PC-3 (cell line): ENCODE measurements around the gene JSRP1. TPM values are rescaled to one million over a fixed set of nuclear protein-coding genes. Genes with fewer than 3 reads are reported as not detected.

ENCODE experiments used
- ATAC-seq: fragments of 200-7000 bp; cut with Tn5 transposase; 2 replicates; pipeline ENCODE4 v1.9.1; 2020; ENCODE audit warnings: mild to moderate bottlenecking, moderate library complexity
- BruUV-seq: library from RNA; stranded (reverse); fragments of 400-500 nt; replicated peaks from 2 replicates; lab custom pipeline; 2021; lab: Mats Ljungman, UMichigan
- CTCF ChIA-PET: fragments of 300-600 bp; sonication (Branson Sonifier 250); formaldehyde crosslinking; loops from one replicate; lab custom pipeline; 2022; ENCODE audit warnings: antibody characterized with exemption; lab: Charles Lee
- POLR2A ChIA-PET: fragments of 300-600 bp; sonication (Branson Sonifier 250); formaldehyde crosslinking; loops from one replicate; lab custom pipeline; 2022; ENCODE audit warnings: antibody characterized with exemption; ENCODE audit not compliant: unreplicated experiment; lab: Charles Lee
- DNase-seq: peaks from one replicate; pipeline ENCODE4 v3.0.0-alpha.2; 2015
- H2AFZ ChIP-seq: fragments of 300-600 bp; sonication (generic); 2 replicates; pipeline ENCODE4 v1.6.0; 2016; ENCODE audit warnings: antibody characterized with exemption, low read length
- H3F3A ChIP-seq: fragments of 300-600 bp; sonication (generic); one replicate; pipeline ENCODE4 v1.6.0; 2017; ENCODE audit warnings: antibody characterized with exemption, low read length, control low read depth, mild to moderate bottlenecking; ENCODE audit not compliant: unreplicated experiment
- H3K27ac ChIP-seq: fragments of 300-600 bp; sonication (generic); 2 replicates; pipeline ENCODE4 v1.5.1; 2016; ENCODE audit warnings: mild to moderate bottlenecking, low read length
- H3K27me3 ChIP-seq: fragments of 300-600 bp; sonication (generic); 2 replicates; pipeline ENCODE4 v1.6.1; 2016; ENCODE audit warnings: low read length, mixed read lengths
- H3K36me3 ChIP-seq: fragments of 300-600 bp; sonication (generic); 2 replicates; pipeline ENCODE4 v1.6.1; 2016; ENCODE audit warnings: low read depth, mixed run types, low read length, mixed read lengths
- H3K4me1 ChIP-seq: fragments of 300-600 bp; sonication (generic); 2 replicates; pipeline ENCODE4 v1.5.1; 2016; ENCODE audit warnings: low read length; ENCODE audit not compliant: insufficient read depth
- H3K4me2 ChIP-seq: fragments of 300-600 bp; sonication (generic); 2 replicates; pipeline ENCODE4 v1.6.0; 2016; ENCODE audit warnings: low read length
- H3K4me3 ChIP-seq: fragments of 300-600 bp; sonication (generic); 2 replicates; pipeline ENCODE4 v1.5.1; 2016; ENCODE audit warnings: mild to moderate bottlenecking, low read length, mixed read lengths
- H3K79me2 ChIP-seq: fragments of 300-600 bp; sonication (generic); 2 replicates; pipeline ENCODE4 v1.6.1; 2017; ENCODE audit warnings: low read length, mixed read lengths
- H3K9ac ChIP-seq: fragments of 300-600 bp; sonication (generic); 2 replicates; pipeline ENCODE4 v1.6.0; 2016; ENCODE audit warnings: mild to moderate bottlenecking, low read length
- H3K9me2 ChIP-seq: fragments of 300-600 bp; sonication (generic); replicated peaks from 2 replicates; pipeline ENCODE4 v1.6.1; 2016; ENCODE audit warnings: mixed run types, low read length, mixed read lengths
- H3K9me3 ChIP-seq: fragments of 300-600 bp; sonication (generic); 2 replicates; pipeline ENCODE4 v1.6.1; 2016; ENCODE audit warnings: low read length, mixed read lengths
- H4K20me1 ChIP-seq: fragments of 300-600 bp; sonication (generic); 2 replicates; pipeline ENCODE4 v1.6.1; 2016; ENCODE audit warnings: low read length, mixed read lengths
- EZH2 ChIP-seq: fragments of 300-600 bp; sonication (generic); IDR thresholded peaks from one replicate; pipeline ENCODE4 v1.6.1; 2017; ENCODE audit warnings: antibody characterized with exemption, mild to moderate bottlenecking, low read length; ENCODE audit not compliant: unreplicated experiment
- EZH2phosphoT487 ChIP-seq: fragments of 300-600 bp; sonication (generic); IDR thresholded peaks from 2 replicates; pipeline ENCODE4 v1.6.1; 2018; ENCODE audit warnings: mild to moderate bottlenecking, antibody characterized with exemption, low read length, borderline replicate concordance
- intact Hi-C: fragments of 100-400 bp; cut with micrococcal nuclease; formaldehyde crosslinking; loops from 2 replicates; pipeline ENCODE4 v1.9.0; 2023
- total RNA-seq: library from RNA; depleted of rRNA; stranded (reverse); fragments of >200 nt; gene quantifications from 2 replicates; pipeline ENCODE4 v1.2.3, GENCODE V29; 2014
- TF ChIP-seq, protein P1 (sequence below): fragments of 300-600 bp; sonication (generic); conservative IDR thresholded peaks from 2 replicates; pipeline ENCODE4 v1.5.1; 2017; ENCODE audit warnings: antibody characterized with exemption, low read depth, mild to moderate bottlenecking, low read length

The JSRP1 gene
- total RNA-seq, 1 experiment from 2014 or later: not detected

DNA sequence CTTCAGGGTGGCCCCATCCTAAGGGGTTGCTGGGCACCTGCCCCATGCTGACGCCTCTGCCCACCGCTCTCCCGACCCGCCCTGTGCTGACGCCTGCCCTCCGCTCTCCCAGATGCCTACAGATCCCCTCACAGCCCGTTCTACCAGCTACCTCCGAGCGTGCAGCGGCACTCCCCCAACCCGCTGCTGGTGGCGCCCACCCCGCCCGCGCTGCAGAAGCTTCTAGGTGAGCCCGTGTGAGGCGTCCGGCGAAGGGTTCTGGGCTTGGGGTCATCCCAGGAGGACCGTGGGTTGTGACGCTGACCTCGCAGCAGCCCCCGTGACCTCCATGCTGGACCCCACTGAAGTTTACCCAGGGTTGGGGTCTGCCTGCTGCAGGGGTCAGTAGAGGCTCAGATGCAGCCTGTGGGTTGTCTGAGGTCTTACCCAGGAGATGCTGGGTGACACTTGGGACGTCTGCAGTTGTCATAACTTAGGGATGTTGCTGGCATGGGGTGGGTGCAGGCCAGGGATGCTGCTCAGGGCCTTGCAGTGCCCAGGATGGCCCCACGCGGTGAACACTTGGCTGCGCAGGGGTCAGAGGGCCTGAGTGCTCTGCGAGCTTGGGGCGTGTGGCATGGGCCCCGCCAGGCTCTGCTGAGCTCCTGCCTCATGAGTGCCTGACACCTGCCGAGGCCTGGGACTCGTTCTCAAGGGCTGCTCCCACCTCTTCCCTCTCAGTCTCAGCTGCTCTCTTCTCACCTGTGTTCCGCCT lies 45.1 kb downstream of the JSRP1 start:
- Histone ChIP-seq H4K20me1 (no peaks in the 10 kb centered on the region), H3K79me2 (no peaks in the 10 kb centered on the region), H3K9ac (no peak overlapping the region), H3K9me2 (no peaks in the 10 kb centered on the region), H3K4me1 (no peaks in the 10 kb centered on the region), H3K9me3 (no peaks in the 10 kb centered on the region), H3K36me3 (peaks cover 5% of the 10 kb centered on the region; the same call in 1 of the 2 replicates), H3K4me2 (no peak overlapping the region), H3K27ac (no peak overlapping the region), H3K4me3 (no peak overlapping the region), H3F3A (no peaks in the 10 kb centered on the region), H2AFZ (no peak overlapping the region), H3K27me3 (no peaks in the 10 kb centered on the region)
- POLR2A ChIA-PET: no interaction called here
- DNase-seq (no peak), ATAC-seq (no peak)
- BruUV-seq: no TSS peak
- TF ChIP-seq EZH2phosphoT487 (no peak), EZH2 (no peak)
- TF ChIP-seq, protein P1, sequence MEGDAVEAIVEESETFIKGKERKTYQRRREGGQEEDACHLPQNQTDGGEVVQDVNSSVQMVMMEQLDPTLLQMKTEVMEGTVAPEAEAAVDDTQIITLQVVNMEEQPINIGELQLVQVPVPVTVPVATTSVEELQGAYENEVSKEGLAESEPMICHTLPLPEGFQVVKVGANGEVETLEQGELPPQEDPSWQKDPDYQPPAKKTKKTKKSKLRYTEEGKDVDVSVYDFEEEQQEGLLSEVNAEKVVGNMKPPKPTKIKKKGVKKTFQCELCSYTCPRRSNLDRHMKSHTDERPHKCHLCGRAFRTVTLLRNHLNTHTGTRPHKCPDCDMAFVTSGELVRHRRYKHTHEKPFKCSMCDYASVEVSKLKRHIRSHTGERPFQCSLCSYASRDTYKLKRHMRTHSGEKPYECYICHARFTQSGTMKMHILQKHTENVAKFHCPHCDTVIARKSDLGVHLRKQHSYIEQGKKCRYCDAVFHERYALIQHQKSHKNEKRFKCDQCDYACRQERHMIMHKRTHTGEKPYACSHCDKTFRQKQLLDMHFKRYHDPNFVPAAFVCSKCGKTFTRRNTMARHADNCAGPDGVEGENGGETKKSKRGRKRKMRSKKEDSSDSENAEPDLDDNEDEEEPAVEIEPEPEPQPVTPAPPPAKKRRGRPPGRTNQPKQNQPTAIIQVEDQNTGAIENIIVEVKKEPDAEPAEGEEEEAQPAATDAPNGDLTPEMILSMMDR: no peak
- CTCF ChIA-PET: no interaction called here
- intact Hi-C loops: no loop called here

- Histone ChIP-seq H3K79me2 (no peaks in the 10 kb centered on the region), H3K9ac (no peak overlapping the region), H2AFZ (no peak overlapping the region), H3K27me3 (no peaks in the 10 kb centered on the region), H3K4me2 (no peak overlapping the region), H3F3A (no peaks in the 10 kb centered on the region), H3K4me1 (no peaks in the 10 kb centered on the region), H3K9me2 (no peaks in the 10 kb centered on the region), H3K9me3 (no peaks in the 10 kb centered on the region), H3K27ac (no peak overlapping the region), H3K4me3 (no peak overlapping the region), H3K36me3 (peaks cover 5% of the 10 kb centered on the region; the same call in 1 of the 2 replicates), H4K20me1 (no peaks in the 10 kb centered on the region)
- no peak for TF ChIP-seq EZH2phosphoT487
- TF ChIP-seq, protein P1: no peak
- TF ChIP-seq EZH2: no peak
- no peak for DNase-seq
- BruUV-seq: no TSS peak
- no peak for ATAC-seq
- ChIA-PET POLR2A (no interaction called here), CTCF (no interaction called here)
- intact Hi-C loops: no loop called here
Observed at GRCh38 chr19:2210206-2210605, 46.0 kb downstream of the JSRP1 start.

DNA sequence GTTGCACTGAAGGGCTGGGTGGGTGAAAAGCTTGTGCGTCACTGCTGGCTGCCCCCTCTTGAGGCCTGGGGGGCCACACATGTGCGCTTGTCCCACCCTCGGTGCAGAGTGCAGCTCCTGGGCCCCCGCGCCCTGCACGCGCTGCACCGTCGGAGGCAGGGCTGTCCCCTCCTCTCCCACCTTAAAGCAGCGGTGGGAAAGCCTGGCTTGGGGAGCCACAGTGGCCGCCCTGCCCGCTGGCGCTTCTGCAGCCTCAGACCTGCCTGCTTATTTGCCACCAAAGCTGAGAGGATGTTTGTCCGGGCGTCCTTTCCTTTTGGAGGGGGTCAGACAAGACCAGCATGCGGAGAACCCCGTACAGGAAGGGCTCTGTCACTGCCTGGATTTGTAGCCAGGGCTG lies 46.8 kb downstream of the JSRP1 start:
- H3K36me3 ChIP-seq: peaks cover 5% of the 10 kb centered on the region; the same call in 1 of the 2 replicates
- no TSS peak for BruUV-seq
- ChIA-PET POLR2A (no interaction called here), CTCF (no interaction called here)
- ATAC-seq (no peak), DNase-seq (no peak)
- H3K27me3 ChIP-seq: no peaks in the 10 kb centered on the region
- intact Hi-C loops: no loop called here
- H3K4me1 ChIP-seq: no peaks in the 10 kb centered on the region
- no peaks in the 10 kb centered on the region for H3F3A ChIP-seq
- H3K27ac ChIP-seq: no peak overlapping the region
- no peak overlapping the region for H3K9ac ChIP-seq
- no peak overlapping the region for H3K4me2 ChIP-seq
- no peak overlapping the region for H2AFZ ChIP-seq
- no peaks in the 10 kb centered on the region for H3K9me3 ChIP-seq
- no peak overlapping the region for H3K4me3 ChIP-seq
- no peaks in the 10 kb centered on the region for H4K20me1 ChIP-seq
- no peaks in the 10 kb centered on the region for H3K9me2 ChIP-seq
- H3K79me2 ChIP-seq: no peaks in the 10 kb centered on the region
- no peak for TF ChIP-seq EZH2
